ENCODE results near the gene PARD3. TPM values are rescaled to one million over a fixed set of nuclear protein-coding genes. Genes with fewer than 3 reads are reported as not detected.

Gene PARD3
- total RNA-seq, 3 donors from 2014 or later = 39.5 to 87.9 (median 47.0) TPM

GRCh38 chr10:34570887-34571286, 244.2 kb downstream of the PARD3 start:
- Histone ChIP-seq H3K36me3 (ENCODE audit: low read depth) (no peaks in the 10 kb centered on the region), H3K4me1 (ENCODE audit: low read depth) (no peaks in the 10 kb centered on the region), H3K9me3 (no peaks in the 10 kb centered on the region), H3K4me3 (no peak overlapping the region)
- TF ChIP-seq CTCF (IDR thresholded peaks at IDR 0.05) = no peak
- DNase-seq (no peak), ATAC-seq (no peak)
- intact Hi-C loops (cut with DNase I, micrococcal nuclease) = no loop called here

GRCh38 chr10:34567659-34568253, 247.3 kb downstream of the PARD3 start:
- ATAC-seq (no peak), DNase-seq (no peak)
- no peak for TF ChIP-seq CTCF (IDR thresholded peaks at IDR 0.05)
- H3K9me3 ChIP-seq = no peaks in the 10 kb centered on the region
- no peaks in the 10 kb centered on the region for H3K36me3 ChIP-seq (ENCODE audit: low read depth)
- H3K4me3 ChIP-seq = no peak overlapping the region
- no peaks in the 10 kb centered on the region for H3K4me1 ChIP-seq (ENCODE audit: low read depth)
- intact Hi-C loops (cut with DNase I, micrococcal nuclease) = no loop called here

- no peak for ATAC-seq
- no peaks in the 10 kb centered on the region for H3K9me3 ChIP-seq
- H3K4me3 ChIP-seq = no peak overlapping the region
- DNase-seq = no peak
- TF ChIP-seq CTCF (IDR thresholded peaks at IDR 0.05) = no peak
- intact Hi-C loops (cut with DNase I, micrococcal nuclease) = no loop called here
- no peaks in the 10 kb centered on the region for H3K36me3 ChIP-seq (ENCODE audit: low read depth)
- no peaks in the 10 kb centered on the region for H3K4me1 ChIP-seq (ENCODE audit: low read depth)
Observed at GRCh38 chr10:34565934-34566333, 249.2 kb downstream of the PARD3 start.

GRCh38 chr10:34558093-34558583, 257.0 kb downstream of the PARD3 start:
- no peaks in the 10 kb centered on the region for H3K36me3 ChIP-seq (ENCODE audit: low read depth)
- no peak overlapping the region for H3K4me3 ChIP-seq
- no peak for TF ChIP-seq CTCF (IDR thresholded peaks at IDR 0.05)
- DNase-seq (no peak), ATAC-seq (no peak)
- intact Hi-C loops (cut with DNase I, micrococcal nuclease) = no loop called here
- H3K9me3 ChIP-seq = no peaks in the 10 kb centered on the region
- no peaks in the 10 kb centered on the region for H3K4me1 ChIP-seq (ENCODE audit: low read depth)

GRCh38 chr10:34557173-34557572, 257.9 kb downstream of the PARD3 start:
- H3K9me3 ChIP-seq = no peaks in the 10 kb centered on the region
- DNase-seq (no peak), ATAC-seq (no peak)
- H3K36me3 ChIP-seq (ENCODE audit: low read depth) = no peaks in the 10 kb centered on the region
- intact Hi-C loops (cut with DNase I, micrococcal nuclease) = no loop called here
- no peak for TF ChIP-seq CTCF (IDR thresholded peaks at IDR 0.05)
- no peak overlapping the region for H3K4me3 ChIP-seq
- H3K4me1 ChIP-seq (ENCODE audit: low read depth) = no peaks in the 10 kb centered on the region

- no peak for ATAC-seq
- Histone ChIP-seq H3K4me1 (ENCODE audit: low read depth) (no peaks in the 10 kb centered on the region), H3K36me3 (ENCODE audit: low read depth) (no peaks in the 10 kb centered on the region), H3K9me3 (no peaks in the 10 kb centered on the region), H3K4me3 (no peak overlapping the region)
- intact Hi-C loops (cut with DNase I, micrococcal nuclease) = no loop called here
- DNase-seq = no peak
- TF ChIP-seq CTCF (IDR thresholded peaks at IDR 0.05) = no peak
Observed at GRCh38 chr10:34555653-34556052, 259.4 kb downstream of the PARD3 start.
